Kidney epithelial cell (primary cell): ENCODE results near the gene ASF1B. TPM values are rescaled to one million over a fixed set of nuclear protein-coding genes. Genes with fewer than 3 reads are reported as not detected.

Source experiments
- DNase-seq: peaks from one replicate; pipeline ENCODE4 v3.0.0-alpha.2; 2010; ENCODE audit warnings: low read depth
- H3K27me3 ChIP-seq: 2 replicates; pipeline ENCODE4 v1.6.0; 2011; ENCODE audit warnings: low read length; ENCODE audit not compliant: control insufficient read depth, insufficient read depth
- H3K36me3 ChIP-seq: 2 replicates; pipeline ENCODE4 v1.5.1; 2011; ENCODE audit warnings: low read length; ENCODE audit not compliant: control insufficient read depth, insufficient read depth
- H3K4me3 ChIP-seq: 2 replicates; pipeline ENCODE4 v1.5.1; 2011; ENCODE audit warnings: low read depth, mild to moderate bottlenecking, control low read depth, low read length
- total RNA-seq: library from RNA; depleted of rRNA; stranded (reverse); fragments of >200 nt; gene quantifications from 2 replicates; pipeline ENCODE4 v1.2.3, GENCODE V29; 2015
- TF ChIP-seq, protein P1 (sequence below): IDR thresholded peaks from 2 replicates; pipeline ENCODE4 v1.5.1; 2011; ENCODE audit warnings: mild to moderate bottlenecking, moderate library complexity, low read length, control low read depth, inconsistent platforms; ENCODE audit not compliant: insufficient read depth, poor library complexity, severe bottlenecking

Gene ASF1B
- total RNA-seq, 1 donor from 2014 or later = 4.4 TPM

- TF ChIP-seq, protein P1, sequence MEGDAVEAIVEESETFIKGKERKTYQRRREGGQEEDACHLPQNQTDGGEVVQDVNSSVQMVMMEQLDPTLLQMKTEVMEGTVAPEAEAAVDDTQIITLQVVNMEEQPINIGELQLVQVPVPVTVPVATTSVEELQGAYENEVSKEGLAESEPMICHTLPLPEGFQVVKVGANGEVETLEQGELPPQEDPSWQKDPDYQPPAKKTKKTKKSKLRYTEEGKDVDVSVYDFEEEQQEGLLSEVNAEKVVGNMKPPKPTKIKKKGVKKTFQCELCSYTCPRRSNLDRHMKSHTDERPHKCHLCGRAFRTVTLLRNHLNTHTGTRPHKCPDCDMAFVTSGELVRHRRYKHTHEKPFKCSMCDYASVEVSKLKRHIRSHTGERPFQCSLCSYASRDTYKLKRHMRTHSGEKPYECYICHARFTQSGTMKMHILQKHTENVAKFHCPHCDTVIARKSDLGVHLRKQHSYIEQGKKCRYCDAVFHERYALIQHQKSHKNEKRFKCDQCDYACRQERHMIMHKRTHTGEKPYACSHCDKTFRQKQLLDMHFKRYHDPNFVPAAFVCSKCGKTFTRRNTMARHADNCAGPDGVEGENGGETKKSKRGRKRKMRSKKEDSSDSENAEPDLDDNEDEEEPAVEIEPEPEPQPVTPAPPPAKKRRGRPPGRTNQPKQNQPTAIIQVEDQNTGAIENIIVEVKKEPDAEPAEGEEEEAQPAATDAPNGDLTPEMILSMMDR = peak; percentile 16
- Histone ChIP-seq H3K27me3 (no peaks in the 10 kb centered on the region), H3K4me3 (no peak overlapping the region), H3K36me3 (peaks cover 2% of the 10 kb centered on the region)
- DNase-seq = no peak
These were observed 40.0 kb downstream of the ASF1B start for GRCh38 chr19:14096272-14096992.

DNA sequence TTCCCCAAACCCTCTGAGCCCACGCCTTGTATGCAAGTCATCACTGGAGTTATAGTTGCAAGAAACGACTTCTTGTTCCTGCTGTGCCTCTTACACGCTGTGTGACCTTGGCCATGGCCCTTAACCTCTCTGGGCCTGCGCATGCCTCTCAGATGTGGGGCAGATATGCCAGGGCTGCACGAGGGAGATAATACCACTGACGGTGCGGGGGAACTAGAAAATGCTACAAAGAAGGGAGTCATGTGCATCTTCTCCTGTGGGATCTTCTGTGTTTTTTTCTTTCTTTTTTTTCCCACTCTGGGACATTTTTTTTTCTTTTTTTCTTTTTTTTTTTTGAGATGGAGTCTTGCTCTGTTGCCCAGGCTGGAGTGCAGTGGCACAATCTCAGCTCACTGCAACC lies 41.5 kb downstream of the ASF1B start:
- TF ChIP-seq, protein P1 = no peak
- H3K36me3 ChIP-seq = no peaks in the 10 kb centered on the region
- no peak overlapping the region for H3K4me3 ChIP-seq
- no peak for DNase-seq
- H3K27me3 ChIP-seq = no peaks in the 10 kb centered on the region

GRCh38 chr19:14093117-14093823 lies 43.1 kb downstream of the ASF1B start:
- DNase-seq = no peak
- H3K36me3 ChIP-seq = no peaks in the 10 kb centered on the region

DNA sequence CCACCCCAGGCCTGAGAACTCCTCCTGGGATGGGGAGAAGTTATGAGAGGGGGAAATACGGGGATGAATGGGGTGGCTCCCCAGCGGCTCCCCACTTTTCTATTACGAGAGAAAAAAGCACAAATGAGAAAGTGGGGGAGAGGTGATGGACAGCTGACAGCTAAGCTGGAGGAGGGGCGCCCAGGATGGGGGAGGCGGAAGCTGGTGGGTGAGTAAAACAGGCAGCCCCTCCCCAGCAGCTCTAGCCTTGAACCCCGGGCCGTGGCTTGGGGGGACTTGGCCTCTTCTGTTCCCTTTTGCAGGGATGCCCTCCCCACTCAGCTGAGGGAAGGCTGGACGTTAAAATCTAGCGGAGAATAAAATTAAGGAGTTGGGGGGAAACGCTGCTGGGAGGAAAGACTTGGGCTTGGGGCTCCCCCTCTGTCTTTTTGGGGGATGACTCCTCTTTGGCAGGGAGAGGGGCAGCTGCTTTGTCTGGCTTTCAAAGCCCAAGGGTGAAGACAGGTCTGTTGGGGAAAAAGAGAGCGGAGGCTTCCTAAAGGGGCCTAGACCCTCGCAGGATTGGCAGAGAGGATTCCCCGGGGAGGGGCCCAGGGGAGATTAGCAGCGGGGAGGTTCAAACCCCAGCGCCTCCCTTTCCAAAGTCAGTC lies 44.5 kb downstream of the ASF1B start:
- Histone ChIP-seq H3K27me3 (no peaks in the 10 kb centered on the region), H3K36me3 (no peaks in the 10 kb centered on the region), H3K4me3 (peak overlapping the region; percentile 67)
- DNase-seq = no peak
- TF ChIP-seq, protein P1 = no peak

More at GRCh38 chr19:14093117-14093823, 43.1 kb downstream of the ASF1B start:
- Histone ChIP-seq H3K27me3 (no peaks in the 10 kb centered on the region), H3K4me3 (no peak overlapping the region)
- TF ChIP-seq, protein P1 = no peak

- H3K4me3 ChIP-seq = peak overlapping the region; percentile 67
- H3K36me3 ChIP-seq = no peaks in the 10 kb centered on the region
- no peak for DNase-seq
- H3K27me3 ChIP-seq = no peaks in the 10 kb centered on the region
- TF ChIP-seq, protein P1 = peak; percentile 16
These were observed 45.1 kb downstream of the ASF1B start for GRCh38 chr19:14091081-14091812.
